GM23338 (cell line): ENCODE results near the gene CAVIN2.

Experiments
- CREB1 ChIP-seq: fragments of 250-450 bp; sonication (Bioruptor Pico); IDR thresholded peaks from 2 replicates; pipeline ENCODE4 v1.5.0; 2020; ENCODE audit warnings: low read depth, mild to moderate bottlenecking, moderate library complexity
- EZH2 ChIP-seq: fragments of 200-600 bp; sonication (generic); IDR thresholded peaks from one replicate; pipeline ENCODE4 v1.8.0; 2017; ENCODE audit warnings: antibody characterized with exemption, mild to moderate bottlenecking, low read depth; ENCODE audit not compliant: unreplicated experiment
- EZH2phosphoT487 ChIP-seq: fragments of 200-600 bp; sonication (generic); IDR thresholded peaks from one replicate; pipeline ENCODE4 v1.8.1; 2018; ENCODE audit warnings: antibody characterized with exemption; ENCODE audit not compliant: unreplicated experiment
- JUNB ChIP-seq: IDR thresholded peaks from one replicate; pipeline ENCODE4 v1.6.1; 2016; ENCODE audit warnings: antibody characterized with exemption; ENCODE audit not compliant: unreplicated experiment
- POLR2AphosphoS5 ChIP-seq: IDR thresholded peaks from 2 replicates; pipeline ENCODE4 v1.6.1; 2016; ENCODE audit warnings: antibody characterized with exemption, low read depth
- ZNF331 ChIP-seq: fragments of 250-450 bp; sonication (Bioruptor Pico); IDR thresholded peaks from 2 replicates; pipeline ENCODE4 v1.5.0; 2020; ENCODE audit warnings: low read depth, mild to moderate bottlenecking, moderate library complexity
- TF ChIP-seq, protein P1 (sequence below), 2 experiments: fragments of 200-600 bp in 1 of 2; sonication (generic) in 1 of 2; conservative IDR thresholded peaks; 2 replicates each; pipeline versions ENCODE4 v1.5.1 to v1.6.1; 2016 to 2017; ENCODE audit warnings: antibody characterized with exemption in 2 of 2, low read depth in 2 of 2, mild to moderate bottlenecking in 2 of 2, moderate library complexity in 1 of 2
- TF ChIP-seq, protein P2 (sequence below): IDR thresholded peaks from one replicate; pipeline ENCODE4 v1.6.1; 2018; ENCODE audit warnings: antibody characterized with exemption; ENCODE audit not compliant: unreplicated experiment
- TF ChIP-seq, protein P3 (sequence below): fragments of 250-450 bp; sonication (Bioruptor Pico); IDR thresholded peaks from 2 replicates; pipeline ENCODE4 v1.5.0; 2020; ENCODE audit warnings: mild to moderate bottlenecking, moderate library complexity
- TF ChIP-seq, protein P4 (sequence below): IDR thresholded peaks from 2 replicates; pipeline ENCODE4 v1.6.1; 2016; ENCODE audit warnings: antibody characterized with exemption

DNA sequence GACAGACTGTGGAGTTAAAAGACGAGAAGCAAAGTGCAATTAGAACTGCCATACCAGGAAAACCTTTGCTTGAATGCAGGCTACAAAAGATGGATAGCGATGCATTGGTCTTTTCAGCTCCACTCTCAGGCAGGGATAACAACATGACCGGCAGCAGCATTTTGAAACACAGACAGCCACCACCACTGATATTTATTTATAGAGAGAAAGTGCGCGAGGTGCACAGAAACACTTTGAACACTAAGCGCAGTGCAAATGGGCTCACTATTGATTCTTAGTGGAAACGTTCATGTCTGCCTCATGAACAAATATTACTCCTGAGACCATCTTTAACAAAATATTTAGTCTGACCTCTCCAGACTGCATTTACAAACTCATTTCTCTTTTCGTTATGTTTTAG, 32.9 kb downstream of the CAVIN2 start:
- TF ChIP-seq, protein P1, sequence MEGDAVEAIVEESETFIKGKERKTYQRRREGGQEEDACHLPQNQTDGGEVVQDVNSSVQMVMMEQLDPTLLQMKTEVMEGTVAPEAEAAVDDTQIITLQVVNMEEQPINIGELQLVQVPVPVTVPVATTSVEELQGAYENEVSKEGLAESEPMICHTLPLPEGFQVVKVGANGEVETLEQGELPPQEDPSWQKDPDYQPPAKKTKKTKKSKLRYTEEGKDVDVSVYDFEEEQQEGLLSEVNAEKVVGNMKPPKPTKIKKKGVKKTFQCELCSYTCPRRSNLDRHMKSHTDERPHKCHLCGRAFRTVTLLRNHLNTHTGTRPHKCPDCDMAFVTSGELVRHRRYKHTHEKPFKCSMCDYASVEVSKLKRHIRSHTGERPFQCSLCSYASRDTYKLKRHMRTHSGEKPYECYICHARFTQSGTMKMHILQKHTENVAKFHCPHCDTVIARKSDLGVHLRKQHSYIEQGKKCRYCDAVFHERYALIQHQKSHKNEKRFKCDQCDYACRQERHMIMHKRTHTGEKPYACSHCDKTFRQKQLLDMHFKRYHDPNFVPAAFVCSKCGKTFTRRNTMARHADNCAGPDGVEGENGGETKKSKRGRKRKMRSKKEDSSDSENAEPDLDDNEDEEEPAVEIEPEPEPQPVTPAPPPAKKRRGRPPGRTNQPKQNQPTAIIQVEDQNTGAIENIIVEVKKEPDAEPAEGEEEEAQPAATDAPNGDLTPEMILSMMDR (conservative IDR thresholded peaks at IDR 0.05; ENCODE audit: low read depth in 2 of 2), result no peak
- TF ChIP-seq CREB1 (CRISPR knock-in tag), result no peak
- no peak for TF ChIP-seq EZH2
- TF ChIP-seq EZH2phosphoT487, result no peak
- TF ChIP-seq, protein P2, sequence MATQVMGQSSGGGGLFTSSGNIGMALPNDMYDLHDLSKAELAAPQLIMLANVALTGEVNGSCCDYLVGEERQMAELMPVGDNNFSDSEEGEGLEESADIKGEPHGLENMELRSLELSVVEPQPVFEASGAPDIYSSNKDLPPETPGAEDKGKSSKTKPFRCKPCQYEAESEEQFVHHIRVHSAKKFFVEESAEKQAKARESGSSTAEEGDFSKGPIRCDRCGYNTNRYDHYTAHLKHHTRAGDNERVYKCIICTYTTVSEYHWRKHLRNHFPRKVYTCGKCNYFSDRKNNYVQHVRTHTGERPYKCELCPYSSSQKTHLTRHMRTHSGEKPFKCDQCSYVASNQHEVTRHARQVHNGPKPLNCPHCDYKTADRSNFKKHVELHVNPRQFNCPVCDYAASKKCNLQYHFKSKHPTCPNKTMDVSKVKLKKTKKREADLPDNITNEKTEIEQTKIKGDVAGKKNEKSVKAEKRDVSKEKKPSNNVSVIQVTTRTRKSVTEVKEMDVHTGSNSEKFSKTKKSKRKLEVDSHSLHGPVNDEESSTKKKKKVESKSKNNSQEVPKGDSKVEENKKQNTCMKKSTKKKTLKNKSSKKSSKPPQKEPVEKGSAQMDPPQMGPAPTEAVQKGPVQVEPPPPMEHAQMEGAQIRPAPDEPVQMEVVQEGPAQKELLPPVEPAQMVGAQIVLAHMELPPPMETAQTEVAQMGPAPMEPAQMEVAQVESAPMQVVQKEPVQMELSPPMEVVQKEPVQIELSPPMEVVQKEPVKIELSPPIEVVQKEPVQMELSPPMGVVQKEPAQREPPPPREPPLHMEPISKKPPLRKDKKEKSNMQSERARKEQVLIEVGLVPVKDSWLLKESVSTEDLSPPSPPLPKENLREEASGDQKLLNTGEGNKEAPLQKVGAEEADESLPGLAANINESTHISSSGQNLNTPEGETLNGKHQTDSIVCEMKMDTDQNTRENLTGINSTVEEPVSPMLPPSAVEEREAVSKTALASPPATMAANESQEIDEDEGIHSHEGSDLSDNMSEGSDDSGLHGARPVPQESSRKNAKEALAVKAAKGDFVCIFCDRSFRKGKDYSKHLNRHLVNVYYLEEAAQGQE, result no peak
- TF ChIP-seq POLR2AphosphoS5, result no peak
- TF ChIP-seq, protein P3, sequence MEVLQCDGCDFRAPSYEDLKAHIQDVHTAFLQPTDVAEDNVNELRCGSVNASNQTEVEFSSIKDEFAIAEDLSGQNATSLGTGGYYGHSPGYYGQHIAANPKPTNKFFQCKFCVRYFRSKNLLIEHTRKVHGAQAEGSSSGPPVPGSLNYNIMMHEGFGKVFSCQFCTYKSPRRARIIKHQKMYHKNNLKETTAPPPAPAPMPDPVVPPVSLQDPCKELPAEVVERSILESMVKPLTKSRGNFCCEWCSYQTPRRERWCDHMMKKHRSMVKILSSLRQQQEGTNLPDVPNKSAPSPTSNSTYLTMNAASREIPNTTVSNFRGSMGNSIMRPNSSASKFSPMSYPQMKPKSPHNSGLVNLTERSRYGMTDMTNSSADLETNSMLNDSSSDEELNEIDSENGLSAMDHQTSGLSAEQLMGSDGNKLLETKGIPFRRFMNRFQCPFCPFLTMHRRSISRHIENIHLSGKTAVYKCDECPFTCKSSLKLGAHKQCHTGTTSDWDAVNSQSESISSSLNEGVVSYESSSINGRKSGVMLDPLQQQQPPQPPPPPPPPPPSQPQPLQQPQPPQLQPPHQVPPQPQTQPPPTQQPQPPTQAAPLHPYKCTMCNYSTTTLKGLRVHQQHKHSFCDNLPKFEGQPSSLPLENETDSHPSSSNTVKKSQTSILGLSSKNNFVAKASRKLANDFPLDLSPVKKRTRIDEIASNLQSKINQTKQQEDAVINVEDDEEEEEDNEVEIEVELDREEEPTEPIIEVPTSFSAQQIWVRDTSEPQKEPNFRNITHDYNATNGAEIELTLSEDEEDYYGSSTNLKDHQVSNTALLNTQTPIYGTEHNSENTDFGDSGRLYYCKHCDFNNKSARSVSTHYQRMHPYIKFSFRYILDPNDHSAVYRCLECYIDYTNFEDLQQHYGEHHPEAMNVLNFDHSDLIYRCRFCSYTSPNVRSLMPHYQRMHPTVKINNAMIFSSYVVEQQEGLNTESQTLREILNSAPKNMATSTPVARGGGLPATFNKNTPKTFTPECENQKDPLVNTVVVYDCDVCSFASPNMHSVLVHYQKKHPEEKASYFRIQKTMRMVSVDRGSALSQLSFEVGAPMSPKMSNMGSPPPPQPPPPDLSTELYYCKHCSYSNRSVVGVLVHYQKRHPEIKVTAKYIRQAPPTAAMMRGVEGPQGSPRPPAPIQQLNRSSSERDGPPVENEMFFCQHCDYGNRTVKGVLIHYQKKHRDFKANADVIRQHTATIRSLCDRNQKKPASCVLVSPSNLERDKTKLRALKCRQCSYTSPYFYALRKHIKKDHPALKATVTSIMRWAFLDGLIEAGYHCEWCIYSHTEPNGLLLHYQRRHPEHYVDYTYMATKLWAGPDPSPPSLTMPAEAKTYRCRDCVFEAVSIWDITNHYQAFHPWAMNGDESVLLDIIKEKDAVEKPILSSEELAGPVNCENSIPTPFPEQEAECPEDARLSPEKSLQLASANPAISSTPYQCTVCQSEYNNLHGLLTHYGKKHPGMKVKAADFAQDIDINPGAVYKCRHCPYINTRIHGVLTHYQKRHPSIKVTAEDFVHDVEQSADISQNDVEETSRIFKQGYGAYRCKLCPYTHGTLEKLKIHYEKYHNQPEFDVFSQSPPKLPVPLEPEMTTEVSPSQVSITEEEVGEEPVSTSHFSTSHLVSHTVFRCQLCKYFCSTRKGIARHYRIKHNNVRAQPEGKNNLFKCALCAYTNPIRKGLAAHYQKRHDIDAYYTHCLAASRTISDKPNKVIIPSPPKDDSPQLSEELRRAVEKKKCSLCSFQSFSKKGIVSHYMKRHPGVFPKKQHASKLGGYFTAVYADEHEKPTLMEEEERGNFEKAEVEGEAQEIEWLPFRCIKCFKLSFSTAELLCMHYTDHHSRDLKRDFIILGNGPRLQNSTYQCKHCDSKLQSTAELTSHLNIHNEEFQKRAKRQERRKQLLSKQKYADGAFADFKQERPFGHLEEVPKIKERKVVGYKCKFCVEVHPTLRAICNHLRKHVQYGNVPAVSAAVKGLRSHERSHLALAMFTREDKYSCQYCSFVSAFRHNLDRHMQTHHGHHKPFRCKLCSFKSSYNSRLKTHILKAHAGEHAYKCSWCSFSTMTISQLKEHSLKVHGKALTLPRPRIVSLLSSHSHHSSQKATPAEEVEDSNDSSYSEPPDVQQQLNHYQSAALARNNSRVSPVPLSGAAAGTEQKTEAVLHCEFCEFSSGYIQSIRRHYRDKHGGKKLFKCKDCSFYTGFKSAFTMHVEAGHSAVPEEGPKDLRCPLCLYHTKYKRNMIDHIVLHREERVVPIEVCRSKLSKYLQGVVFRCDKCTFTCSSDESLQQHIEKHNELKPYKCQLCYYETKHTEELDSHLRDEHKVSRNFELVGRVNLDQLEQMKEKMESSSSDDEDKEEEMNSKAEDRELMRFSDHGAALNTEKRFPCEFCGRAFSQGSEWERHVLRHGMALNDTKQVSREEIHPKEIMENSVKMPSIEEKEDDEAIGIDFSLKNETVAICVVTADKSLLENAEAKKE (CRISPR knock-in tag), result no peak
- TF ChIP-seq, protein P4, sequence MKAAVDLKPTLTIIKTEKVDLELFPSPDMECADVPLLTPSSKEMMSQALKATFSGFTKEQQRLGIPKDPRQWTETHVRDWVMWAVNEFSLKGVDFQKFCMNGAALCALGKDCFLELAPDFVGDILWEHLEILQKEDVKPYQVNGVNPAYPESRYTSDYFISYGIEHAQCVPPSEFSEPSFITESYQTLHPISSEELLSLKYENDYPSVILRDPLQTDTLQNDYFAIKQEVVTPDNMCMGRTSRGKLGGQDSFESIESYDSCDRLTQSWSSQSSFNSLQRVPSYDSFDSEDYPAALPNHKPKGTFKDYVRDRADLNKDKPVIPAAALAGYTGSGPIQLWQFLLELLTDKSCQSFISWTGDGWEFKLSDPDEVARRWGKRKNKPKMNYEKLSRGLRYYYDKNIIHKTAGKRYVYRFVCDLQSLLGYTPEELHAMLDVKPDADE, result no peak
- TF ChIP-seq JUNB, result no peak
- no peak for TF ChIP-seq ZNF331 (CRISPR knock-in tag)
